Esophagus muscularis mucosa (tissue), 4 donors: Measurements from ENCODE around the gene RUNX3. TPM values are rescaled to one million over a fixed set of nuclear protein-coding genes. Genes with fewer than 3 reads are reported as not detected.

Experiments
- DNase-seq: peaks from one replicate; pipeline ENCODE4 v3.0.0-alpha.2; 2017; ENCODE audit errors: extremely low spot score
- H3K27ac ChIP-seq, 4 donors: fragments of 200-600 bp; sonication (generic); replicated peaks in 1 of 4; 1 replicate in 3 of 4; 2 replicates in 1 of 4; pipeline ENCODE4 v1.5.1; 2016 to 2019; ENCODE audit warnings: mild to moderate bottlenecking in 1 of 4
- H3K27me3 ChIP-seq, 4 donors: fragments of 200-600 bp; sonication (generic); one replicate each; pipeline versions ENCODE4 v1.5.1 to v1.6.0; 2016 to 2019
- H3K36me3 ChIP-seq, 4 donors: fragments of 200-600 bp; sonication (generic); one replicate each; pipeline ENCODE4 v1.5.1; 2016 to 2019
- H3K4me1 ChIP-seq, 4 donors: fragments of 200-600 bp; sonication (generic); one replicate each; pipeline ENCODE4 v1.5.1; 2016 to 2019
- H3K4me3 ChIP-seq, 4 donors: fragments of 200-600 bp; sonication (generic); 1 replicate in 2 of 4; 2 replicates in 2 of 4; pipeline ENCODE4 v1.5.1; 2016 to 2019; ENCODE audit warnings: mild to moderate bottlenecking in 4 of 4, moderate library complexity in 1 of 4
- H3K9me3 ChIP-seq, 4 donors: fragments of 200-600 bp; sonication (generic); 1 replicate in 3 of 4; 2 replicates in 1 of 4; pipeline ENCODE4 v1.5.1; 2016 to 2019
- CTCF ChIP-seq, 3 experiments: fragments of 200-600 bp in 2 of 3; fragments of 450-650 bp in 1 of 3; sonication (generic) in 2 of 3; IDR thresholded peaks; one replicate each; pipeline ENCODE4 v1.5.1; 2017 to 2019; ENCODE audit warnings: antibody characterized with exemption in 3 of 3, mild to moderate bottlenecking in 2 of 3, moderate library complexity in 1 of 3
- EP300 ChIP-seq: sonication (generic); formaldehyde crosslinking; IDR thresholded peaks from one replicate; pipeline ENCODE4 v1.6.1; 2017; ENCODE audit warnings: antibody characterized with exemption
- POLR2A ChIP-seq: fragments of 450-650 bp; IDR thresholded peaks from one replicate; pipeline ENCODE4 v1.6.1; 2017; ENCODE audit warnings: antibody characterized with exemption, moderate library complexity, mild to moderate bottlenecking, low read depth
- POLR2AphosphoS5 ChIP-seq, 2 donors: sonication (generic); formaldehyde crosslinking; IDR thresholded peaks; one replicate each; pipeline ENCODE4 v1.6.1; 2017; ENCODE audit warnings: antibody characterized with exemption in 2 of 2
- WGBS: methylation state at CpG from one replicate; pipeline ENCODE4 v1.1.5; 2018; 5-methylcytosine and 5-hydroxymethylcytosine counted together
- intact Hi-C: fragments of 100-400 bp; cut with DNase I; formaldehyde crosslinking; loops from one replicate; pipeline ENCODE4 v1.15.1; 2023
- total RNA-seq, 4 donors: library from RNA; depleted of rRNA; stranded (reverse); fragments of >200 nt; gene quantifications; one replicate each; pipeline versions ENCODE4 v1.1.0 to v1.2.1, GENCODE V29; 2016

Gene RUNX3
- total RNA-seq, 4 donors from 2014 or later, result 0.91 to 4.4 (median 2.3) TPM

GRCh38 chr1:24927988-24928688 lies 1.9 kb downstream of the RUNX3 start:
- Histone ChIP-seq H3K4me3 (peak overlapping the region; percentile 42 to 57 (median 44)), H3K9me3 (no peaks in the 10 kb centered on the region), H3K4me1 (peaks cover 23 to 52% (median 42%) of the 10 kb centered on the region in 4 donors), H3K27me3 (peaks cover 0 to 98% (median 77%) of the 10 kb centered on the region in 4 donors), H3K36me3 (no peaks in the 10 kb centered on the region), H3K27ac (no peak overlapping the region)
- WGBS, result 10% methylated on average over 15 of the region's 15 CpGs
- DNase-seq, result no peak
- TF ChIP-seq POLR2AphosphoS5 (IDR thresholded peaks at IDR 0.05), result peak in 1 of 2 donors; percentile 40
- no peak for TF ChIP-seq CTCF (IDR thresholded peaks at IDR 0.05)
- intact Hi-C loops, result no loop called here

DNA sequence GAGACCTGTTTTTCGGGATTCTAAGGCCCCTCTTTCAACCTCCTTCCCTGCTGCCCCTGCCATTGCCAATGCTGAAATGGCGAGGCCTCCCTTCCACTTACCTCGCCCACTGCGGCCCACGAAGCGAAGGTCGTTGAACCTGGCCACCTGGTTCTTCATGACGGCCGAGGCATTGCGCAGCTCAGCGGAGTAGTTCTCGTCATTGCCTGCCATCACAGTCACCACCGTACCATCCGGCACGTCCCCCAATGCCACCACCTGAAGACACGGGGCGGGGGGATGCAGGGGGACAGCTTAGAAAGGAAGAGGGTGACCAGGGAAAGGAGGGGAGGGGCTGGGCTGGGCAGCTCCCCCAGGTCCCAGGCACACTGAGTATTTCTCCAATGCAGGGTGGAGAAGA lies 2.6 kb downstream of the RUNX3 start:
- TF ChIP-seq EP300 (no peak), POLR2AphosphoS5 (IDR thresholded peaks at IDR 0.05) (no peak), POLR2A (no peak), CTCF (IDR thresholded peaks at IDR 0.05) (no peak)
- intact Hi-C loops, result no loop called here
- no peaks in the 10 kb centered on the region for H3K9me3 ChIP-seq
- H3K4me1 ChIP-seq, result peaks cover 20 to 48% (median 39%) of the 10 kb centered on the region in 4 donors
- DNase-seq, result no peak
- H3K27ac ChIP-seq, result no peak overlapping the region
- peaks cover 0 to 96% (median 70%) of the 10 kb centered on the region in 4 donors for H3K27me3 ChIP-seq
- H3K36me3 ChIP-seq, result no peaks in the 10 kb centered on the region
- 47% methylated on average over 11 of the region's 17 CpGs for WGBS
- no peak overlapping the region for H3K4me3 ChIP-seq

DNA sequence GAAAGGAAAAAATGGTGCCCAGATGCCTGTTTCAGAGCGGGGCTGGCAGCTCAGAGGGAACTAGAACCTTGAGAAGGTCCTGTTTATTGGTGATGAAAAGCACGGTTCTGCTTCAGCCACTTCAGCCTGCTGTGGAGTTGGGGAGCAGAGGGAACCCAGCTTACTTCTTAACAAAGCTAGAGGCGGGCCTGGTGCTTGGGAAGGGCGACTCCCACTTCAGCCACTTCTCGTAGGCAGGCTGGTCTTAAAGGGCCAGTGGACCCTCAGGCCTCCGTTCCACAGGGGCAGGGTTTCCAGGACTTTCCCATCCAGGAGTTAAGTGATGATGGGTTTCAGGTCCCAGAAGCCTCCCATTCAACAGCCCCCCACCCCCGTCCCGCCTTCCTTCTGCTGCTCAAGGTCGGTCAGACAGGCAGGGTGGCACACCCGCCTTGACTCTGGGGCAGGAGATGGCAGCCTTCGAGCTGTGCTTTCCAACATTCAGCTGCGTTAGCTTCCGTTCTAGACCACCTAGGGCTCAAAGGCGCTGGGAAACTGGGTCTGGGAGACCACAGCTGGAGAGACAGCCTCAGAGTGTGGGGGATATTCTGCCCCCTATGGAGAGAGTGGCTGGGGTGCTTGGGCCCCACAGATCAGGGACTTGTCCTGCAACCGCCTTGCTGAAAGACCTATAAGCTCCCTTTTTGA lies 3.4 kb downstream of the RUNX3 start:
- H3K27ac ChIP-seq, result no peak overlapping the region
- no peak for DNase-seq
- H3K27me3 ChIP-seq, result peaks cover 0 to 90% (median 62%) of the 10 kb centered on the region in 4 donors
- H3K9me3 ChIP-seq, result no peaks in the 10 kb centered on the region
- intact Hi-C loops, result no loop called here
- H3K36me3 ChIP-seq, result no peaks in the 10 kb centered on the region
- TF ChIP-seq POLR2A, result no peak
- no peak for TF ChIP-seq CTCF (IDR thresholded peaks at IDR 0.05)
- TF ChIP-seq POLR2AphosphoS5 (IDR thresholded peaks at IDR 0.05), result no peak
- TF ChIP-seq EP300, result no peak
- WGBS, result 28% methylated on average over 6 of the region's 15 CpGs
- H3K4me1 ChIP-seq, result peaks cover 16 to 40% (median 31%) of the 10 kb centered on the region in 4 donors
- peak overlapping the region in 1 of 4 donors; percentile 12 for H3K4me3 ChIP-seq

- H3K36me3 ChIP-seq, result no peaks in the 10 kb centered on the region
- no peak overlapping the region for H3K27ac ChIP-seq
- DNase-seq, result no peak
- peaks cover 14 to 33% (median 24%) of the 10 kb centered on the region in 4 donors for H3K4me1 ChIP-seq
- H3K4me3 ChIP-seq, result no peak overlapping the region
- no peaks in the 10 kb centered on the region for H3K9me3 ChIP-seq
- no peak for TF ChIP-seq CTCF (IDR thresholded peaks at IDR 0.05)
- no peak for TF ChIP-seq EP300
- TF ChIP-seq POLR2A, result no peak
- TF ChIP-seq POLR2AphosphoS5 (IDR thresholded peaks at IDR 0.05), result no peak
- H3K27me3 ChIP-seq, result peaks cover 0 to 86% (median 56%) of the 10 kb centered on the region in 4 donors
- 51% methylated on average over 10 of the region's 10 CpGs for WGBS
- intact Hi-C loops, result no loop called here
These were observed 4.1 kb downstream of the RUNX3 start for GRCh38 chr1:24925963-24926362.
